ENCODE measurements around the gene CCDC66. TPM values are rescaled to one million over a fixed set of nuclear protein-coding genes. Genes with fewer than 3 reads are reported as not detected.
A peak's percentile ranks its signal among the peaks of the same experiment; 100 is the strongest.

Gene CCDC66
- total and polyA plus RNA-seq, 7 donors: 5.5 to 14.8 (median 8.9) TPM

DNA sequence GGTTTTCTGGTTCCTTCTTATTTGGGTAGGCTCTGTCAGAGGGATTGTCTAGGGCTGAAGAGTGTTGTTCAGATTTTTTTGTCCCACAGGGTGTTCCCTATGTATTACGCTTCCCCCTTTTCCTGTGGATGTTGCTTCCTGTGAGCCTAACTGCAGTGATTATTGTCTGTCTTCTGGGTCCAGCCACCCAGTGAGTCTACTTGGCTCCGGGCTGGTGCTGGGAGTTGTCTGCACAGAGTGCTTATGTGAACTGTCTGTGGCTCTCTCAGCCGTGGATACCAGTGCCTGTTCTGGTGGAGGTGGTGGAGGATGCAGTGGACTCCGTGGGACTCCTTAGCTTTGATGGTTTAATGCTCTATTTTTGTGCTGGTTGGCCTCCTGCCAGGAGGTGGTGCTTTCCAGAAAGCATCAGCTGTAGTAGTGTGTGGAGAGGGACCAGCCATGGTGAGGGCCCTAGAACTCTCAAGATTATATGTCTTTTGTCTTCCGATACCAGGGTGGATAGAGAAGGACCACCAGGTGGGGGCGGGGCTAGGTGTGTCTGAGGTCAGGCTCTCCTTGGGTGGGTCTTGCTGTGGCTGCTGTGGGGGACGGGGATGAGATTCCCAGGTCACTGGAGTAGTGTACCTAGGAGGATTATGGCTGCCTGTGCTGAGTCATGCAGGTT, 53.8 kb downstream of the CCDC66 start:
- intact Hi-C loops (cut with DNase I): no loop called here

GRCh38 chr3:56611364-56611763, 54.4 kb downstream of the CCDC66 start:
- ATAC-seq (no peak), DNase-seq (no peak)
- TF ChIP-seq, protein P1, sequence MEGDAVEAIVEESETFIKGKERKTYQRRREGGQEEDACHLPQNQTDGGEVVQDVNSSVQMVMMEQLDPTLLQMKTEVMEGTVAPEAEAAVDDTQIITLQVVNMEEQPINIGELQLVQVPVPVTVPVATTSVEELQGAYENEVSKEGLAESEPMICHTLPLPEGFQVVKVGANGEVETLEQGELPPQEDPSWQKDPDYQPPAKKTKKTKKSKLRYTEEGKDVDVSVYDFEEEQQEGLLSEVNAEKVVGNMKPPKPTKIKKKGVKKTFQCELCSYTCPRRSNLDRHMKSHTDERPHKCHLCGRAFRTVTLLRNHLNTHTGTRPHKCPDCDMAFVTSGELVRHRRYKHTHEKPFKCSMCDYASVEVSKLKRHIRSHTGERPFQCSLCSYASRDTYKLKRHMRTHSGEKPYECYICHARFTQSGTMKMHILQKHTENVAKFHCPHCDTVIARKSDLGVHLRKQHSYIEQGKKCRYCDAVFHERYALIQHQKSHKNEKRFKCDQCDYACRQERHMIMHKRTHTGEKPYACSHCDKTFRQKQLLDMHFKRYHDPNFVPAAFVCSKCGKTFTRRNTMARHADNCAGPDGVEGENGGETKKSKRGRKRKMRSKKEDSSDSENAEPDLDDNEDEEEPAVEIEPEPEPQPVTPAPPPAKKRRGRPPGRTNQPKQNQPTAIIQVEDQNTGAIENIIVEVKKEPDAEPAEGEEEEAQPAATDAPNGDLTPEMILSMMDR (IDR thresholded peaks at IDR 0.05): no peak
- Histone ChIP-seq H3K4me1 (no peaks in the 10 kb centered on the region), H3K4me3 (no peak overlapping the region), H3K27ac (no peak overlapping the region), H3K36me3 (ENCODE audit: insufficient read depth in 1 of 2, low read depth in 1 of 2) (peaks cover 0 to 35% of the 10 kb centered on the region in 2 donors), H3K9me3 (peaks cover 3% of the 10 kb centered on the region), H3K27me3 (ENCODE audit: insufficient read depth in 3 of 3, low read length in 2 of 3) (no peaks in the 10 kb centered on the region)
- intact Hi-C loops (cut with DNase I): no loop called here
- WGBS, 3 donors: 70 to 85% (median 80%) methylated on average over 8 of the region's 8 CpGs

More for the DNA sequence above, 53.8 kb downstream of the CCDC66 start:
- DNase-seq (peak in 1 of 2 donors; percentile 39), ATAC-seq (no peak)
- no peaks in the 10 kb centered on the region for H3K27me3 ChIP-seq (ENCODE audit: insufficient read depth in 3 of 3, low read length in 2 of 3)
- TF ChIP-seq, protein P1 (IDR thresholded peaks at IDR 0.05): no peak
- no peak overlapping the region for H3K4me3 ChIP-seq
- no peaks in the 10 kb centered on the region for H3K4me1 ChIP-seq
- H3K27ac ChIP-seq: no peak overlapping the region
- peaks cover 0 to 35% of the 10 kb centered on the region in 2 donors for H3K36me3 ChIP-seq (ENCODE audit: insufficient read depth in 1 of 2, low read depth in 1 of 2)
- 73 to 77% (median 77%) methylated on average over 7 of the region's 7 CpGs for WGBS, 3 donors
- peaks cover 3% of the 10 kb centered on the region for H3K9me3 ChIP-seq

- TF ChIP-seq, protein P1 (IDR thresholded peaks at IDR 0.05): no peak
- no peaks in the 10 kb centered on the region for H3K27me3 ChIP-seq (ENCODE audit: insufficient read depth in 3 of 3, low read length in 2 of 3)
- no peak overlapping the region for H3K27ac ChIP-seq
- WGBS, 3 donors: 95 to 96% (median 95%) methylated on average over 6 of the region's 6 CpGs
- peaks cover 3% of the 10 kb centered on the region for H3K9me3 ChIP-seq
- DNase-seq (no peak), ATAC-seq (no peak)
- H3K4me1 ChIP-seq: no peaks in the 10 kb centered on the region
- intact Hi-C loops (cut with DNase I): no loop called here
- H3K36me3 ChIP-seq (ENCODE audit: insufficient read depth in 1 of 2, low read depth in 1 of 2): peaks cover 0 to 33% of the 10 kb centered on the region in 2 donors
- H3K4me3 ChIP-seq: no peak overlapping the region
These were observed 55.2 kb downstream of the CCDC66 start for GRCh38 chr3:56612146-56612545.

DNA sequence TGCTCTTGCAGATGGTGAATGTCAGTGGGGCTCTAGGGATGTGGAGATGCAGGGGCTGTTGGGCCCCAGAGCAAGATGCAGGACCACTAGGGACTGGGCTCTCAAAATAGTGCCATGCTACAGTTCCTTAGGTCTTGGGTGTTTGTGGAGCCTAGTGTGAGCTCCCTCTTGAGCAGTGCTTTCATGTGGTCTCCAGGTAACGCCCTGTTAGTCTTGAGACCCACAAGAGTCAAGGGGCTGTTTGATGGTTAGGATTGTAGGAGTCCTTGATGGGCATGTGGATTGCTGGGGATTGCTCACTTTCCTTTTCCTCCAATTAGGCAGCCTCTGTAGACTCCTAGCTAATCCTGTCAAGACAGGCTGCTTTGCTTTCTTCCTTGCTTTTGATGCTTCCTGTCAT, 56.0 kb downstream of the CCDC66 start:
- 100% methylated on average over 1 of the region's 1 CpG for WGBS, 3 donors
- H3K36me3 ChIP-seq (ENCODE audit: insufficient read depth in 1 of 2, low read depth in 1 of 2): peaks cover 0 to 42% of the 10 kb centered on the region in 2 donors
- H3K27me3 ChIP-seq (ENCODE audit: insufficient read depth in 3 of 3, low read length in 2 of 3): no peaks in the 10 kb centered on the region
- no peak for ATAC-seq
- H3K9me3 ChIP-seq: no peaks in the 10 kb centered on the region
- no peak for DNase-seq
- H3K27ac ChIP-seq: no peak overlapping the region
- intact Hi-C loops (cut with DNase I): no loop called here
- TF ChIP-seq, protein P1 (IDR thresholded peaks at IDR 0.05): no peak
- no peaks in the 10 kb centered on the region for H3K4me1 ChIP-seq
- no peak overlapping the region for H3K4me3 ChIP-seq
